Liver (tissue), 9 donors: ENCODE data around the gene OSBP2. TPM values are rescaled to one million over a fixed set of nuclear protein-coding genes. Genes with fewer than 3 reads are reported as not detected.

Source experiments
- DNase-seq: peaks from one replicate; pipeline ENCODE4 v3.0.0-alpha.2; 2017; ENCODE audit warnings: low spot score
- H3K27ac ChIP-seq, 2 donors: one replicate each; pipeline ENCODE4 v1.7.0; 2013; ENCODE audit warnings: inconsistent platforms in 2 of 2, low read length in 2 of 2, control low read depth in 1 of 2, low read depth in 1 of 2, mild to moderate bottlenecking in 1 of 2
- H3K27me3 ChIP-seq, 4 donors: one replicate each; pipeline versions ENCODE4 v1.6.1 to v1.7.0; 2013; ENCODE audit warnings: low read length in 3 of 4, inconsistent platforms in 1 of 4, mild to moderate bottlenecking in 1 of 4, moderate library complexity in 1 of 4; ENCODE audit not compliant: control insufficient read depth in 4 of 4, insufficient read depth in 4 of 4
- H3K36me3 ChIP-seq, 4 donors: one replicate each; pipeline versions ENCODE4 v1.6.1 to v1.7.0; 2013; ENCODE audit warnings: low read length in 3 of 4, mild to moderate bottlenecking in 3 of 4, low read depth in 1 of 4, moderate library complexity in 1 of 4; ENCODE audit not compliant: control insufficient read depth in 4 of 4, insufficient read depth in 3 of 4
- H3K4me1 ChIP-seq, 4 donors: one replicate each; pipeline versions ENCODE4 v1.6.1 to v1.7.0; 2013; ENCODE audit warnings: low read length in 3 of 4, mild to moderate bottlenecking in 3 of 4, moderate library complexity in 1 of 4; ENCODE audit not compliant: control insufficient read depth in 4 of 4, insufficient read depth in 4 of 4
- H3K4me3 ChIP-seq, 3 donors: one replicate each; pipeline versions ENCODE4 v1.6.1 to v1.7.0; 2013; ENCODE audit warnings: low read length in 3 of 3, control low read depth in 1 of 3, low read depth in 1 of 3, mild to moderate bottlenecking in 1 of 3
- H3K9ac ChIP-seq, 2 donors: one replicate each; pipeline ENCODE4 v1.7.0; 2013; ENCODE audit warnings: low read length in 2 of 2, mild to moderate bottlenecking in 2 of 2, moderate library complexity in 2 of 2, control low read depth in 1 of 2, low read depth in 1 of 2
- H3K9me3 ChIP-seq, 4 donors: one replicate each; pipeline versions ENCODE4 v1.6.1 to v1.7.0; 2013; ENCODE audit warnings: low read length in 3 of 4; ENCODE audit not compliant: control insufficient read depth in 4 of 4
- EGR1 ChIP-seq, 2 donors: IDR thresholded peaks; 2 replicates each; pipeline ENCODE4 v1.6.1; 2016 to 2018; ENCODE audit warnings: antibody characterized with exemption in 2 of 2, low read depth in 2 of 2
- FOXA1 ChIP-seq: IDR thresholded peaks from 2 replicates; pipeline ENCODE4 v1.6.1; 2016; ENCODE audit warnings: antibody characterized with exemption
- FOXA2 ChIP-seq: IDR thresholded peaks from 2 replicates; pipeline ENCODE4 v1.6.1; 2016; ENCODE audit warnings: antibody characterized with exemption
- GABPA ChIP-seq, 2 donors: IDR thresholded peaks in 1 of 2; conservative IDR thresholded peaks in 1 of 2; 2 replicates each; pipeline ENCODE4 v1.6.1; 2016; ENCODE audit warnings: antibody characterized with exemption in 2 of 2, mild to moderate bottlenecking in 1 of 2, moderate library complexity in 1 of 2
- HNF4A ChIP-seq, 2 donors: conservative IDR thresholded peaks; 2 replicates each; pipeline ENCODE4 v1.6.1; 2016; ENCODE audit warnings: antibody characterized with exemption in 2 of 2, mild to moderate bottlenecking in 2 of 2
- HNF4G ChIP-seq: IDR thresholded peaks from 2 replicates; pipeline ENCODE4 v1.6.1; 2016; ENCODE audit warnings: antibody characterized with exemption
- JUND ChIP-seq, 2 donors: IDR thresholded peaks; 2 replicates each; pipeline ENCODE4 v1.6.1; 2016; ENCODE audit warnings: antibody characterized with exemption in 2 of 2
- NR2F2 ChIP-seq: IDR thresholded peaks from 2 replicates; pipeline ENCODE4 v1.6.1; 2016; ENCODE audit warnings: antibody characterized with exemption
- RAD21 ChIP-seq, 2 donors: IDR thresholded peaks; 2 replicates each; pipeline ENCODE4 v1.6.1; 2016; ENCODE audit warnings: antibody characterized with exemption in 2 of 2, mild to moderate bottlenecking in 2 of 2
- SP1 ChIP-seq: IDR thresholded peaks from 2 replicates; pipeline ENCODE4 v1.6.1; 2018; ENCODE audit warnings: antibody characterized with exemption, mild to moderate bottlenecking
- TAF1 ChIP-seq: conservative IDR thresholded peaks from 2 replicates; pipeline ENCODE4 v1.6.1; 2016; ENCODE audit warnings: antibody characterized with exemption, mild to moderate bottlenecking
- YY1 ChIP-seq: IDR thresholded peaks from 2 replicates; pipeline ENCODE4 v1.6.1; 2016; ENCODE audit warnings: antibody characterized with exemption, mild to moderate bottlenecking
- WGBS: extraction: QIAGEN DNeasy Blood & Tissue Kit; methylation state at CpG from one replicate; pipeline ENCODE4 v1.1.7; 2013; 5-methylcytosine and 5-hydroxymethylcytosine counted together
- polyA plus RNA-seq, 2 donors: library from polyadenylated mRNA; stranded (reverse) in 1 of 2; unstranded in 1 of 2; fragments of 200-250 nt in 1 of 2; fragments of >200 nt in 1 of 2; fragmentation: Nextera tagmentation in 1 of 2; extraction: Ambion mirVana in 1 of 2; gene quantifications; one replicate each; pipeline versions ENCODE4 v1.2.1 to v1.2.3, GENCODE V29; 2013 to 2015
- total RNA-seq, 2 donors: library from RNA; depleted of rRNA; stranded (reverse); fragments of >200 nt; gene quantifications; one replicate each; pipeline ENCODE4 v1.2.3, GENCODE V29; 2014
- TF ChIP-seq, protein P1 (sequence below): IDR thresholded peaks from 2 replicates; pipeline ENCODE4 v1.6.1; 2016; ENCODE audit warnings: antibody characterized with exemption, mild to moderate bottlenecking
- TF ChIP-seq, protein P2 (sequence below): IDR thresholded peaks from 2 replicates; pipeline ENCODE4 v1.6.1; 2016; ENCODE audit warnings: antibody characterized with exemption
- TF ChIP-seq, protein P3 (sequence below): IDR thresholded peaks from 2 replicates; pipeline ENCODE4 v1.6.1; 2016; ENCODE audit warnings: antibody characterized with exemption
- TF ChIP-seq, protein P4 (sequence below): IDR thresholded peaks from 2 replicates; pipeline ENCODE4 v1.6.1; 2016; ENCODE audit warnings: antibody characterized with exemption
- TF ChIP-seq, protein P5 (sequence below): fragments of 150-350 bp; IDR thresholded peaks from 2 replicates; pipeline ENCODE4 v1.5.1; 2017; ENCODE audit warnings: improper control_type of control experiment, low read depth, low read length; ENCODE audit not compliant: missing input control
- donor health status: healthy.
- donor health status: healthy.
- donor health status: healthy.
- donor health status: healthy.
- donor health status: healthy.

The OSBP2 gene
- total and polyA plus RNA-seq, 4 donors = 0.43 to 192 (median 0.86) TPM

DNA sequence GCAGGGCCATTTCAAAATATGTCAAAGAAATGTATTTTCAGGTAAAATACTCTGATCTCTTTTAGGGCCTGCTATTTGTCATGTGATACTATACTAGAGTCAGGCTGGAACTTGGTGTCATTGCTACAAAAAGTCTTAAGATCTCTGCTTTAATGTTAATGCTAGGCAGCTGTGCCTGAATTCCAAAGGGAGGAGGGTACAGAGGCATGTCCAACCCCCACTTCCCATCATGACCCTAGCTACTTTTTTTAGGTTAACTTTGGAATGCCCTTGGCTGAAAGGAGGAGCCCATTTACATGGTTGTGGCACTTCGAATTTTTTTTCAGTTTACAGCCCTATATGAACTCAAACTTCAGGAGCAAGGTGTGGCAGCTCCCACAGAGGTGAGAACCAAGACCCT lies 58.1 kb downstream of the OSBP2 start:
- H3K9me3 ChIP-seq = no peaks in the 10 kb centered on the region
- H3K9ac ChIP-seq = no peak overlapping the region
- H3K4me3 ChIP-seq = no peak overlapping the region
- 66% methylated on average over 1 of the region's 1 CpG for WGBS
- H3K36me3 ChIP-seq = no peaks in the 10 kb centered on the region
- H3K27ac ChIP-seq = no peak overlapping the region
- no peaks in the 10 kb centered on the region for H3K4me1 ChIP-seq
- peaks cover 0 to 1% (median 0%) of the 10 kb centered on the region in 4 donors for H3K27me3 ChIP-seq
- no peak for DNase-seq
- TF ChIP-seq NR2F2 (no peak), HNF4A (conservative IDR thresholded peaks at IDR 0.05) (no peak), TAF1 (no peak), FOXA1 (no peak), FOXA2 (no peak), GABPA (IDR thresholded peaks at IDR 0.05 in 1 of 2, conservative IDR thresholded peaks at IDR 0.05 in 1 of 2) (no peak), HNF4G (no peak), EGR1 (IDR thresholded peaks at IDR 0.05; ENCODE audit: low read depth in 2 of 2) (no peak), SP1 (no peak), RAD21 (IDR thresholded peaks at IDR 0.05) (no peak), JUND (IDR thresholded peaks at IDR 0.05) (no peak), YY1 (no peak)
- TF ChIP-seq, protein P1, sequence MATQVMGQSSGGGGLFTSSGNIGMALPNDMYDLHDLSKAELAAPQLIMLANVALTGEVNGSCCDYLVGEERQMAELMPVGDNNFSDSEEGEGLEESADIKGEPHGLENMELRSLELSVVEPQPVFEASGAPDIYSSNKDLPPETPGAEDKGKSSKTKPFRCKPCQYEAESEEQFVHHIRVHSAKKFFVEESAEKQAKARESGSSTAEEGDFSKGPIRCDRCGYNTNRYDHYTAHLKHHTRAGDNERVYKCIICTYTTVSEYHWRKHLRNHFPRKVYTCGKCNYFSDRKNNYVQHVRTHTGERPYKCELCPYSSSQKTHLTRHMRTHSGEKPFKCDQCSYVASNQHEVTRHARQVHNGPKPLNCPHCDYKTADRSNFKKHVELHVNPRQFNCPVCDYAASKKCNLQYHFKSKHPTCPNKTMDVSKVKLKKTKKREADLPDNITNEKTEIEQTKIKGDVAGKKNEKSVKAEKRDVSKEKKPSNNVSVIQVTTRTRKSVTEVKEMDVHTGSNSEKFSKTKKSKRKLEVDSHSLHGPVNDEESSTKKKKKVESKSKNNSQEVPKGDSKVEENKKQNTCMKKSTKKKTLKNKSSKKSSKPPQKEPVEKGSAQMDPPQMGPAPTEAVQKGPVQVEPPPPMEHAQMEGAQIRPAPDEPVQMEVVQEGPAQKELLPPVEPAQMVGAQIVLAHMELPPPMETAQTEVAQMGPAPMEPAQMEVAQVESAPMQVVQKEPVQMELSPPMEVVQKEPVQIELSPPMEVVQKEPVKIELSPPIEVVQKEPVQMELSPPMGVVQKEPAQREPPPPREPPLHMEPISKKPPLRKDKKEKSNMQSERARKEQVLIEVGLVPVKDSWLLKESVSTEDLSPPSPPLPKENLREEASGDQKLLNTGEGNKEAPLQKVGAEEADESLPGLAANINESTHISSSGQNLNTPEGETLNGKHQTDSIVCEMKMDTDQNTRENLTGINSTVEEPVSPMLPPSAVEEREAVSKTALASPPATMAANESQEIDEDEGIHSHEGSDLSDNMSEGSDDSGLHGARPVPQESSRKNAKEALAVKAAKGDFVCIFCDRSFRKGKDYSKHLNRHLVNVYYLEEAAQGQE = no peak
- TF ChIP-seq, protein P2, sequence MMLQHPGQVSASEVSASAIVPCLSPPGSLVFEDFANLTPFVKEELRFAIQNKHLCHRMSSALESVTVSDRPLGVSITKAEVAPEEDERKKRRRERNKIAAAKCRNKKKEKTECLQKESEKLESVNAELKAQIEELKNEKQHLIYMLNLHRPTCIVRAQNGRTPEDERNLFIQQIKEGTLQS = no peak
- TF ChIP-seq, protein P3, sequence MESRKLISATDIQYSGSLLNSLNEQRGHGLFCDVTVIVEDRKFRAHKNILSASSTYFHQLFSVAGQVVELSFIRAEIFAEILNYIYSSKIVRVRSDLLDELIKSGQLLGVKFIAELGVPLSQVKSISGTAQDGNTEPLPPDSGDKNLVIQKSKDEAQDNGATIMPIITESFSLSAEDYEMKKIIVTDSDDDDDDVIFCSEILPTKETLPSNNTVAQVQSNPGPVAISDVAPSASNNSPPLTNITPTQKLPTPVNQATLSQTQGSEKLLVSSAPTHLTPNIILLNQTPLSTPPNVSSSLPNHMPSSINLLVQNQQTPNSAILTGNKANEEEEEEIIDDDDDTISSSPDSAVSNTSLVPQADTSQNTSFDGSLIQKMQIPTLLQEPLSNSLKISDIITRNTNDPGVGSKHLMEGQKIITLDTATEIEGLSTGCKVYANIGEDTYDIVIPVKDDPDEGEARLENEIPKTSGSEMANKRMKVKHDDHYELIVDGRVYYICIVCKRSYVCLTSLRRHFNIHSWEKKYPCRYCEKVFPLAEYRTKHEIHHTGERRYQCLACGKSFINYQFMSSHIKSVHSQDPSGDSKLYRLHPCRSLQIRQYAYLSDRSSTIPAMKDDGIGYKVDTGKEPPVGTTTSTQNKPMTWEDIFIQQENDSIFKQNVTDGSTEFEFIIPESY = no peak
- TF ChIP-seq, protein P4, sequence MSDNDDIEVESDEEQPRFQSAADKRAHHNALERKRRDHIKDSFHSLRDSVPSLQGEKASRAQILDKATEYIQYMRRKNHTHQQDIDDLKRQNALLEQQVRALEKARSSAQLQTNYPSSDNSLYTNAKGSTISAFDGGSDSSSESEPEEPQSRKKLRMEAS = no peak
- TF ChIP-seq, protein P5, sequence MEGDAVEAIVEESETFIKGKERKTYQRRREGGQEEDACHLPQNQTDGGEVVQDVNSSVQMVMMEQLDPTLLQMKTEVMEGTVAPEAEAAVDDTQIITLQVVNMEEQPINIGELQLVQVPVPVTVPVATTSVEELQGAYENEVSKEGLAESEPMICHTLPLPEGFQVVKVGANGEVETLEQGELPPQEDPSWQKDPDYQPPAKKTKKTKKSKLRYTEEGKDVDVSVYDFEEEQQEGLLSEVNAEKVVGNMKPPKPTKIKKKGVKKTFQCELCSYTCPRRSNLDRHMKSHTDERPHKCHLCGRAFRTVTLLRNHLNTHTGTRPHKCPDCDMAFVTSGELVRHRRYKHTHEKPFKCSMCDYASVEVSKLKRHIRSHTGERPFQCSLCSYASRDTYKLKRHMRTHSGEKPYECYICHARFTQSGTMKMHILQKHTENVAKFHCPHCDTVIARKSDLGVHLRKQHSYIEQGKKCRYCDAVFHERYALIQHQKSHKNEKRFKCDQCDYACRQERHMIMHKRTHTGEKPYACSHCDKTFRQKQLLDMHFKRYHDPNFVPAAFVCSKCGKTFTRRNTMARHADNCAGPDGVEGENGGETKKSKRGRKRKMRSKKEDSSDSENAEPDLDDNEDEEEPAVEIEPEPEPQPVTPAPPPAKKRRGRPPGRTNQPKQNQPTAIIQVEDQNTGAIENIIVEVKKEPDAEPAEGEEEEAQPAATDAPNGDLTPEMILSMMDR = no peak

DNA sequence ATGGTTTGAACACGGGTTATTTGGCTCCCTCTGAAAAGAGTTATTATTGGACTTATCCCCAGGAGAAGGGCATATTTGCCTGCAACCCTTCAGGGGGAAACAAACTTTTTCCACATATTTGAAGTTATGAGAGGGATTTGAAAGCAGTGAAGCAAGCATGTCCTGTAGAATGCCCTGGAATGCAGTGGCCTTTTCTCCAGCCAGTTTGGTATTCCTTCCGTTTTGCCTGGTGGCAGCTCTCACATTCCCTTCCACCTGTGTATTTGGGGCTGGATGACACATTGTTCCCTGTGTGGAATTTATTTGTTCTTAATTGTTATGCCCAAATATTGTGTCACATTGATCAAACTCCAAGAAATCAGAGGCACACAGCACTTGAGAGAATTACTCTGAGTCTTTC lies 59.0 kb downstream of the OSBP2 start:
- Histone ChIP-seq H3K27me3 (peaks cover 0 to 2% (median 0%) of the 10 kb centered on the region in 4 donors), H3K27ac (no peak overlapping the region), H3K9ac (no peak overlapping the region), H3K36me3 (no peaks in the 10 kb centered on the region), H3K4me1 (no peaks in the 10 kb centered on the region), H3K9me3 (no peaks in the 10 kb centered on the region), H3K4me3 (no peak overlapping the region)
- whole genome bisulfite sequencing = 85% methylated on average over 2 of the region's 2 CpGs
- TF ChIP-seq, protein P3 = no peak
- TF ChIP-seq JUND (IDR thresholded peaks at IDR 0.05) = no peak
- TF ChIP-seq FOXA1 = no peak
- TF ChIP-seq, protein P5 = no peak
- TF ChIP-seq, protein P4 = no peak
- no peak for TF ChIP-seq EGR1 (IDR thresholded peaks at IDR 0.05; ENCODE audit: low read depth in 2 of 2)
- no peak for DNase-seq
